Endothelial cell of coronary artery (primary cell): ENCODE measurements around the gene PCGF2. TPM values are rescaled to one million over a fixed set of nuclear protein-coding genes. Genes with fewer than 3 reads are reported as not detected.

ENCODE experiments used
- total RNA-seq: library from RNA; depleted of rRNA; stranded (reverse); fragments of >200 nt; gene quantifications from 2 replicates; pipeline ENCODE4 v1.2.3, GENCODE V29; 2014

Gene PCGF2
- 4.9 and 11.7 TPM in 2 replicates for total RNA-seq

GRCh38 chr17:38748149-38748891 lies at the start of gene PCGF2:
Gene PCGF2 (minus strand): TSS chr17:38748336. CDS start chr17:38740402, 7,934 bp downstream.

GRCh38 chr17:38752308-38753070 lies 4.4 kb upstream of the PCGF2 start, which contains the start of gene PSMB3:
Gene PSMB3 (plus strand): TSS chr17:38752741. CDS start chr17:38752827, 86 bp downstream.

DNA sequence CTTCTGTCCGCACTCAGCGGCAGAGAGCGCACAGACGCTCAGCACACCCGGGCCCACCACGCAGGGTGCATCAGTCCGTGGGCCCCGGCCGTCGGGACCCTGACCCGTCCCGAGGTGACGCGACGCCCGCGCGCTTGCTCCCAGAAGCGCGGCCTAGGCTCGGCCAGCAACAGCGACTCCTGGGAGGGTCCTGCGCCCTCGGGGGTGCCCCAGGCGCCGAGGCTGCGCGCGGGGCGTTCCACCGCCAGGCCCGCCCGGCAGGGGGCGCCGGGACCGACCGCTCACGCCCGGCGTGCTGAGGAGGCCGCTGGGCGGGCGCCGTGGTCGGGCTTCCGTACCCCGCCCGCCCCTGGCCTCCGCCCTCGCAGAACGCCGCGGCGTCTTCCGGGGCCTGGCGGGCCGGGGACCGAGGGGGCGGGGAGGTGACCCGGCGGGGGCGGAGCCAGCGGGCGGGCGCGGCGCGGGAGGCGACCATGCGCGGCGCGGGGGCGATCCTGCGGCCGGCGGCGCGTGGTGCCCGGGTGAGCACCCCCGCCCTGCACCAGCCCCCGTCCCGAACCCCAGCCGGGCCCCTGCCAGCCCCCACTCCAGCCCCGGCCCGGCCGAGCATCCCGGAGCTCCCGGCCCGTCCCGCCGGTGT lies 18.1 kb downstream of the PCGF2 start, which contains the start of gene CISD3:
Gene CISD3 (plus strand): TSS at position 456 of the 640 bp plus-strand sequence. CDS start 18 bp downstream, at position 474.

GRCh38 chr17:38704606-38705522 lies 43.3 kb downstream of the PCGF2 start, which contains the start of gene MLLT6:
Gene MLLT6 (plus strand): TSS chr17:38705273. CDS start chr17:38705633, 360 bp downstream.

Other genes with a start within 250 kb of the PCGF2 start
- gene SRCIN1, start 142.4 kb downstream of the PCGF2 start, total RNA-seq, result under 0.01 TPM in 2 replicates
- 2.0 and 3.1 TPM in 2 replicates for gene EPOP, start 73.4 kb downstream of the PCGF2 start, total RNA-seq
- gene MLLT6, start 43.1 kb downstream of the PCGF2 start, total RNA-seq, result 23.8 and 38.2 TPM in 2 replicates
- 3.8 and 4.4 TPM in 2 replicates for gene CISD3, start 18.0 kb downstream of the PCGF2 start, total RNA-seq
- gene PSMB3, start 4.4 kb upstream of the PCGF2 start, total RNA-seq, result 371 and 511 TPM in 2 replicates
- 38.0 and 45.6 TPM in 2 replicates for gene PIP4K2B, start 51.2 kb upstream of the PCGF2 start, total RNA-seq
- 8.9 and 11.9 TPM in 2 replicates for gene CWC25, start 77.0 kb upstream of the PCGF2 start, total RNA-seq
- gene RPL23, start 105.4 kb upstream of the PCGF2 start, total RNA-seq, result 1,939 and 2,545 TPM in 2 replicates
- gene LASP1, start 121.7 kb upstream of the PCGF2 start, total RNA-seq, result 85.7 and 136 TPM in 2 replicates
- gene FBXO47, start 219.1 kb upstream of the PCGF2 start, total RNA-seq, result 0.09 TPM in 1 of 2 replicates, not detected in the other